Measurements from ENCODE around the gene RAP1GAP. TPM values are rescaled to one million over a fixed set of nuclear protein-coding genes. Genes with fewer than 3 reads are reported as not detected.

RAP1GAP gene
- total and polyA plus RNA-seq, 2 of the 13 experiments (the other 11 are each of a cell fraction or from before 2014, with no cell fraction given): 11.9 to 37.5 TPM

DNA sequence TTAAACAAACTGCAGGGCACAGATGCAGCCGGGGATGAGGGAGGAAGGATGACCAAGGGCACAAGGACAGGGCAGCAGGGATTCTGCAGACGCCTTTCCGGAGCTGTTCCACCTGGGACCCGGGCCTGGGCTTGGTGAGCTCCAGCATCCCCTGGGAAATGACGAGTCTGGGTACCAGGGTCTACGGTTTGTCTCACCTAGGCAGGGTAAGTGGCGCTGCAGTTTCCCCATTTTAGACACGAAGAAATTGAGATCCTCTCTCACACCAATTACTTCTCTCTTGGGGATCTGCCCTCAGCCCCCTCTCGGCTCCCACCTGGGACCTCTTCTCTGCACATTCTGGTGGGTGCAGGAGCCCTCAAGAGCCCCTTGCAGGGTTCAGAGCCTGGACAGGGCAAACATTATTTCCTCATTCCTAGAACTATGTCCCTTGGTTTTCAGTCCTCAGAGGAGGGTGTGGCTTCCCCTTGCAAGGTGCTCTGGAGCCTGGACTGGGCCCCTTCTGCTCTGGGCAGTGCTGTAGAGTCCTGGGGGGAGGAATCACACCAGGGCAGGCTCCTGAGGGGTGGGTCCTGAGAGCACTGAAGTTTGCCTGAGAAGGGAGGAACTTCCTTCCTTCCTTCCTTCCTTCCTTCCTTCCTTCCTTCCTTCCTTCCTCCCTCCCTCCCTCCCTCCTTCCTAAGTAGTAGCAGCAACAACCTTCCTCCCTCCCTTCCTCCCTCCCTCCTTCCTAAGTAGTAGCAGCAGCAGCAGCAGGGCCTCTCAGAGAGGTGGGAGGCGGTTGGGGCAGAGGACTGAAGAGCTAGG, 16.0 kb downstream of the RAP1GAP start:
- in situ Hi-C loops (cut with HindIII; ENCODE audit: extremely low pct_ligation_motif_present, low pct_unique_long_range_greater_than_20kb): no loop called here
- peak; percentile 3; the same call in 2 of the 3 replicates for ATAC-seq
- no peaks in the 10 kb centered on the region for H3K9me3 ChIP-seq (ENCODE audit: low read length)
- H3K27ac ChIP-seq (ENCODE audit: extremely low read length, insufficient read depth, low read length): no peak overlapping the region
- H3K4me3 ChIP-seq (replicated peaks in 1 of 3; ENCODE audit: insufficient read depth in 1 of 3, low read depth in 2 of 3, low read length in 3 of 3): no peak overlapping the region
- intact Hi-C loops (cut with micrococcal nuclease; ENCODE audit: unreplicated experiment): no loop called here
- POLR2A ChIA-PET: no interaction called here
- TF ChIP-seq, protein P1, sequence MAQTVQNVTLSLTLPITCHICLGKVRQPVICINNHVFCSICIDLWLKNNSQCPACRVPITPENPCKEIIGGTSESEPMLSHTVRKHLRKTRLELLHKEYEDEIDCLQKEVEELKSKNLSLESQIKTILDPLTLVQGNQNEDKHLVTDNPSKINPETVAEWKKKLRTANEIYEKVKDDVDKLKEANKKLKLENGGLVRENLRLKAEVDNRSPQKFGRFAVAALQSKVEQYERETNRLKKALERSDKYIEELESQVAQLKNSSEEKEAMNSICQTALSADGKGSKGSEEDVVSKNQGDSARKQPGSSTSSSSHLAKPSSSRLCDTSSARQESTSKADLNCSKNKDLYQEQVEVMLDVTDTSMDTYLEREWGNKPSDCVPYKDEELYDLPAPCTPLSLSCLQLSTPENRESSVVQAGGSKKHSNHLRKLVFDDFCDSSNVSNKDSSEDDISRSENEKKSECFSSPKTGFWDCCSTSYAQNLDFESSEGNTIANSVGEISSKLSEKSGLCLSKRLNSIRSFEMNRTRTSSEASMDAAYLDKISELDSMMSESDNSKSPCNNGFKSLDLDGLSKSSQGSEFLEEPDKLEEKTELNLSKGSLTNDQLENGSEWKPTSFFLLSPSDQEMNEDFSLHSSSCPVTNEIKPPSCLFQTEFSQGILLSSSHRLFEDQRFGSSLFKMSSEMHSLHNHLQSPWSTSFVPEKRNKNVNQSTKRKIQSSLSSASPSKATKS (CRISPR knock-in tag; IDR thresholded peaks at IDR 0.05): no peak
- TF ChIP-seq MTA1 (CRISPR knock-in tag; IDR thresholded peaks at IDR 0.05; ENCODE audit: borderline replicate concordance): no peak
- peak; percentile 0 for TF ChIP-seq AGO2 (optimal IDR thresholded peaks at IDR 0.05; ENCODE audit: low read depth, low read length)
- TF ChIP-seq ZNF816 (CRISPR knock-in tag; IDR thresholded peaks at IDR 0.05; ENCODE audit: borderline replicate concordance): no peak
- peak; percentile 59 for TF ChIP-seq ZNF263 (CRISPR knock-in tag; IDR thresholded peaks at IDR 0.05)
- no peak for TF ChIP-seq ZBTB26 (CRISPR knock-in tag; IDR thresholded peaks at IDR 0.05; ENCODE audit: borderline replicate concordance)
- peaks cover 29% of the 10 kb centered on the region for H3K4me1 ChIP-seq (ENCODE audit: insufficient read depth, low read length)
- no TSS peak for BruUV-seq (replicated peaks)
- no peaks in the 10 kb centered on the region for H3K79me2 ChIP-seq (ENCODE audit: insufficient read depth, low read length)
- peaks cover 58% of the 10 kb centered on the region for H4K20me1 ChIP-seq (ENCODE audit: insufficient read depth, low read length)
- WGBS (ENCODE audit: low lambda C conversion rate): 59% methylated on average over 6 of the region's 10 CpGs
- no peaks in the 10 kb centered on the region for H3K27me3 ChIP-seq (ENCODE audit: control insufficient read depth in 1 of 2, insufficient read depth in 2 of 2, low read length in 2 of 2)
- H3K9ac ChIP-seq (ENCODE audit: insufficient read depth, low read depth, low read length): no peak overlapping the region
- peaks cover 1 to 9% of the 10 kb centered on the region in 2 experiments; a peak in 4 of 5 replicates for H3K36me3 ChIP-seq (replicated peaks in 1 of 2; ENCODE audit: control insufficient read depth in 1 of 2, insufficient read depth in 2 of 2, low read length in 2 of 2)
- H2AFZ ChIP-seq (ENCODE audit: low read length): no peak overlapping the region
- H3K4me2 ChIP-seq (ENCODE audit: low read depth, low read length): peak overlapping the region; percentile 60
- no peak for FAIRE-seq
- no peak for DNase-seq (ENCODE audit: low spot score)
- CTCF ChIA-PET (ENCODE audit: low intra/inter-chr PET ratio, low total read pairs): no interaction called here

Measured in HepG2 (cell line).